NCI-H82 treated with DMSO at 0.1 percent for 48 hours (cell line): Measurements from ENCODE around the gene LRRC10B.
A peak's percentile ranks its signal among the peaks of the same experiment; 100 is the strongest.

Experiments used
- DNase-seq: peaks from one replicate; lab custom pipeline; 2025; ENCODE audit not compliant: unreplicated experiment; lab: John Stamatoyannopoulos, UW

LRRC10B gene

DNA sequence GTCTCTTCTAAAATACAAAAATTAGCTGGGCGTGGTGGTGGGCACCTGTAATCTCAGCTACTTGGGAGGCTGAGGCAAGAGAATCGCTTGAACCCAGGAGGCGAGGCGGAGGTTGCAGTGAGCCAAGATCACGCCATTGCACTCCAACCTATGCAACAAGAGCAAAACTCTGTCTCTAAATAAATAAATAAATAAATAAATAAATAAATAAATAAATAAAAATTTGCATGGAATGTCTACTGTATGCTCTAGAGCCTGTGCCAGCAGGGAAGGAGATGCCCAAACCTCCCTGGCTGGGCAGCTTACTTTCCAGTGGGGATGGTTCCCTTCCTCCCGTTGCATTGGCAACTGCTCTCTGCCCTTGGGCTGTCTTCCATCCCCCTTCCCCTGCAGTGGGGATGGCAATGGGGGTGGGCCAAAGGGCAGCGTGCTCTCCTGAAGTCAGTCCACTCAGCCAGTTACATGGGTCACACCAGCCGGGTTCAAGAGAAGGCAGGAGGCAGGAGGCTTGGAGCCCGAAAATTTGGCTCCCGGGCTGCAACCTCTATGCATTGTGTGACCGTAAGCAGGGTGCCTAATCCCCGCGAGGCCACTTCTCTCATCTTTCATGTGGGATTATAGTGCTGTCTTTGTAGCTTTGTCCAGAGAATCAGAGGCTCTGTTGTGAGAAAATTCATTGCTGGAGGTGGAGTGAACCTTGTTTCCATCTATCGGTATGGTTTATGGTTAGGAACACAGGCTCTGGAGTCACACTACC lies 1.4 kb upstream of the LRRC10B start:
- DNase-seq, result no peak

DNA sequence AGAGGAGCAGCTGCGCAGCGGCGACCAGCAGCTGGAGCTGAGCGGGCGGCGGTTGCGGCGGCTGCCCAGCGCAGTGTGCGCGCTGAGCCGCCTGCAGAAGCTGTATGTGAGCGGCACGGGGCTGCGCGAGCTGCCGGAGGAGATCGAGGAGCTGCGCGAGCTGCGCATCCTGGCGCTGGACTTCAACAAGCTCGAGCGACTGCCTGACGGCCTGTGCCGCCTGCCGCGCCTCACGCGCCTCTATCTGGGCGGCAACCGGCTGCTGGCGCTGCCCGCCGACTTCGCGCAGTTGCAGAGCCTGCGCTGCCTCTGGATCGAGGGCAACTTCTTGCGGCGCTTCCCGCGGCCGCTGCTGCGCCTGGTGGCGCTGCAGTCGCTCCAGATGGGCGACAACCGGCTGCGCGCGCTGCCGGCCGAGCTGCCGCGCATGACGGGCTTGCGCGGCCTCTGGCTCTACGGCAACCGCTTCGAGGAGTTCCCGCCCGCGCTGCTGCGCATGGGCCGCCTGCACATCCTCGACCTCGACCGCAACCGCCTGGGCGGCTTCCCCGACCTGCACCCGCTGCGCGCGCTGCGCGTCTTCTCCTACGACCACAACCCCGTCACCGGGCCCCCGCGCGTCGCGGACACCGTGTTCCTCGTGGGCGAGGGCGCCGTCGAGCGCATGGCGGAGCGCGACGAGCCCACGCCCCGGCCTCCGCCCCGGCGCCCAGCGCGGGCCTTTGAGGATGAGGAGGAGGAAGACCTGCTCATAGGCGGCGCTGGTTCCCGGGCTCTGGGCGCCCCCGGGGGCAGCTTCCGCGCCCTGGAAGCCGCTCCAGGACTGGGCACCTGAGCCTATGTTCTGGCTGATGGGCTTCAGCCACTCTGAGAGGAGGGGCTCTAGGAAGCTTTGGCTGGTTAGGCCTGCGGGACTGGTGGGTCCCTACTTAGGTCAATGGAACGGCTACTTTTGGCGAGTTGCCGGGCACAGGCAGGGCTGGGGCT lies 787 bp downstream of the LRRC10B start:
- DNase-seq, result peak; percentile 27

DNA sequence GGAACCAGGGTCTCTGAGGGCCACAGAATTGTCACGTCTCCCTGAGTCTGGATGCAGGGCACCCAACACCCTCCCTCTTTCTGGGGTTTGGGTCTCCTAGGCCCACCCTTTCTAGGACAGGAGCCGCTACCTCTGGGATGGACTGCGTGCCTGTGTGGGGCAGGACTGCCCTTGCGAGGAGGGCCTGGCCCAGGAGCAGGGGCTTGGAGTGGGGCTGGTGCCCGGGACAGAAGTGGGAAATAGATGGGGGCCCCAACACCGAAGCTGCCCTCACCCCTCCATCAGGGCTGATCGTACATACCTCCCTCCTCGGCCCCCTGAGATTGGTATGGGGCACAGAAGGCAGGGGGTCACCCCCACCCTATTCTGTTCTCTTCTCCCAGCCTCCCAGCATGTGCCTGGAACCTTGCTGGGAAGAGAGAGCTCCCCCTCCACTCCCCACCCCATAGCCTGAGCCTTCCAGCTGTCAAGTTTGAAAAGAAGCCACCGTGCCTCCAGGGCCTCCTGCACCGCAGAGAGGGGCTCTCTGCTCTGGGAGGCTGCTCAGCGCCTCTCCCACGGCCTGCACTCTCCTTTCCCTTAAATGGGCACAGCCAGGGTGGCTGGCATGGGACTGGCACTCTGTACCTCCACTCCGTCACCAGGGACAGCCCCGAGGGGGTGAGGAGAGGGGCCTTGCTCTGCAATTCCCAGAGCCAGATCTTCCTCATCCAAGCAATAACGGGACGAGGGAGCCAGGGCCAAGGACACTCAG lies 1.8 kb downstream of the LRRC10B start:
- no peak for DNase-seq

DNA sequence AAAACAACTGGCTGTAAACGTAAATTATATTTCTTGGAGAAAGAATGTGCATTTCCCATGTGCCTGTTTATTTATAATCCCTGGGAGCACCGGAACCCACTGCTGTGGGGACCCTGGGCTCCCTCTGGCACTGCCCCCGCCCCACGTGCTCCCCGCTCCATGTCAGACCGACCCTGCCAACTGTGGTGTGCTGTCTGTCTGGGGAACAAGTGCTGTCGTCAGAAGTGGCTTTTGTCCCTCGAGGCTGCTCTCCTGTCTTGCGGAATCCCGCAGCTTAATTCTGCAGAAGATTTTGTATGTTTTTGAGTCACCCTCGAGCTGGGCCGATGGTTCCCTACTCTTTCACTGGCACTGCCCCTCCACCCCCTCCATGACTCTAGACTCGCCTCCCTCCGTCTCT lies 2.4 kb downstream of the LRRC10B start:
- DNase-seq, result no peak

DNA sequence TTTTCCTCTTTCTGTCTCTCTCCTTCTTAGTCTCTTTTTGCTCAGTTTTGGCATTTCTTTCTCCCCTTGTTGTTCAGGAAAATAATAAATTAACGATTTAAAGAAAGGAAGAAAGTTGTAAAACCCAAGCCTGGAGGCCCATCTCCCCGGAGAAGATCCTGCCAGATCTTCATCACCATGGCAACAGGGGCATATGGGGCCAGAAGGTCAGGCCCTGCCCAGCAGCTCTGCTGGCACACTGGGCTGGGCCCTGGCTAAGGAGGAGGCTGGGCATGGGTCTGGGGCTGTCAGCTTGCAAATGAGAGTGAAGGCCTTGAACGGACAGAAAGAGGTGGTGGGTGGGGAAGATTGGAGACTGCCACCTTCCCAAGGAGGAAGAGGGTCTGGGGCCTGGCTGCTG lies 2.8 kb downstream of the LRRC10B start:
- DNase-seq, result no peak

DNA sequence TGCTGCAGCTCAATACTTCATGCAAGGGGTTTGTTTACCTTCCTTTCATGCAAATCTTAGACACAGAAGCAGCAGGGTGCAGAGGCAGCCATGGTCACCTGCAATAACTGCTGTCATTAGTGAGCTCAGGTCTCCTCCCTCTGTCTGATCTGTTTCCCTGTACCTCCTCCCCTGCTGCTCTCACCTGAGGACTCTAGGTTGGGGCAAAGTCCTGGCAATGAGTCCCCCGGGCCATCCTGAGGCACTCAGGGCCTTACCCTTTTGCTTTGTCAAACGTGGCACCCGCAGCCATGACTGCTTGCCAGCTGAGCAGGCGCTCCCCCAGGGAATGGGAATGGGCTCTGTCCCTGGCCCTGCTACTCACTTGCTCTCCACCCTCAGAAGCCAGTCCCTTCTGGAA lies 3.9 kb downstream of the LRRC10B start:
- no peak for DNase-seq

DNA sequence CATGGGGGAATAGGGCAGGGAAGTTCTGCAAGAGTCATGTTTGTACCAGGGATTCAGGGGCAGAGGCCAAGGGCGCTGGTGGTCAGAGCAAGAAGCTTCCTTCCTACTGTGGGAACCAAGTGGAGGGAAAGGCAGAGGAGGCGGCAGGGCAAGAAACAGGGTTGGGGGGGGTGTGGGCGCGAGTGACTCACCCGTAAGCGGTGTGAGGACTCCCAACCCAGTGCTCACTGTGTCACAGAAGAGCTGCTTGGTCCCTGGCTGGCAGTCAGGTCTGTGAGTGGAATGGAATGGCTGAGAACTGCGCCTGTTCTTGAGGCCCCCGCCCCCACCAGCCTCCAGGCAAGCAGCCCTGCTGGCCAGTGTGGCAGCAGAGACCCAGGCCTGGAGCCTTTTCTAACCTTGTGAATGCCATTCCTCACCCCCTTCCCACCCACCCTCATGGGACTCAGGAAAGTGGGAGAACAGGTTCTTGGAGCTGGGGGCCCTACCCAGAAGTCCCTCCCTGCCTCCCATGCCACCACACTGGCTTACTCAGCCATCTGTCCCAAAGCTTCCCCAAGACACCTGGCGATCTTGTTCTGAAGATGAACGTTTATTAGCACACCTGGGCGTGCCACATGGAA lies 4.7 kb downstream of the LRRC10B start:
- DNase-seq, result no peak

DNA sequence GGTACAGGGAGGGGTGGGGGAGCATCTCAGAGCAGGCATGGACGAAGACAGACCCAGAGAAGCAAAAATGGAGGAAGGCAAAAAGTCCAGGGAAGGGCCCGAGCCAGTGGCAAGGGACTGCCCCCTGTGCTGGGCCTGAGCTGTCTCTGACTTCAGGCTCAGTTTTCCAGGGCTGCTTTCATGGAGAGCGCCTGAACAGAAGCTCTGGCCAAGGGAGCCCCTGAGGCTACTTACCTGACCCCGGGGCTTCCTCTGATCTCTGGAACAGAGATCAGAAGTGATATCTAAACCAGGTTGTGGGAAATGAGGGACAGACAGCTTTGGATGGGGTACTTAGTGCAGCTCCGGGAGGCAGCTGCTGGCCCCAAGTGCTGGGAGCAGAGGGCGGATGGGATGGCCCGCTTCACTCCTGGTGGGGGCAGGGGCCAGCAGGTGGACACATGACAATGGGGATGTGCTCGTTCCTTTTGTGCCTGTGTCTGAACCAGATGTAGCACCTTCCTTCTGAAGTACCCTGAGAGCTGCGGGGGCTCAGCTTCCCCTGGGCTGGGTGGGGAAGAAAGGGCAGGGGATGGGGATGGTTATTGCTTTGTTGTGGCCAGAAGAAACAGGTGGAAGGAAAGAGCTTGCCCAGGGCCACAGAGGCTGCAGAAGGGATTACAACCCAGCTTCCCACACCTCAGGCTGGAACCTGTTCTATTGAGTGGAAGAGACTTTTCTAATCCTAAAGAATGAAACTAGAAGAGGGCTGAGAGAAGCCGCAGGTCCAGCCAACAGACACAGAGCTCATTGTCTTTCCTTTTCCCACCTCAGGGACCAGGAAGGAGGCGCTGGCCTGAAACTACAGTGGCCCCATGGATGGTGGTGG lies 5.7 kb downstream of the LRRC10B start:
- no peak for DNase-seq

DNA sequence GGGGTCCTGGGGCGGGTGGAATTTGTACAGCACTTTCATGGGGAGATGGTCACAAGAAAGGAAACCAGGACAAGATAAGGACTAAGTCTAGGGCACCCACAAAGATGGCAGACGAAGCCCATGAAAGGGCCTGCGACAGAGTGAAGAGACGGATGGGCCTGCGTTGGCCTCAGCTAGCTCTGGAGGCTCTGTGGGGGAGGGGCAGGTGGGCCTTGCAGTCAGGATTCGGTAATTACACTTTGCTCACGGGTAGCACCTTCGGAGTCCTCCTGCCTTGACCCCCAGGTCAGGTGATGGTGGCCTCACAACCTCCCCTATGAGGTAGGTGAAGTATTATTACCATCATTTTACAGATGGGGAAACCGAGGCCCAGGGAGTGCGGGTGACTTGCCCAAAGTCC lies 7.1 kb downstream of the LRRC10B start:
- DNase-seq, result no peak

DNA sequence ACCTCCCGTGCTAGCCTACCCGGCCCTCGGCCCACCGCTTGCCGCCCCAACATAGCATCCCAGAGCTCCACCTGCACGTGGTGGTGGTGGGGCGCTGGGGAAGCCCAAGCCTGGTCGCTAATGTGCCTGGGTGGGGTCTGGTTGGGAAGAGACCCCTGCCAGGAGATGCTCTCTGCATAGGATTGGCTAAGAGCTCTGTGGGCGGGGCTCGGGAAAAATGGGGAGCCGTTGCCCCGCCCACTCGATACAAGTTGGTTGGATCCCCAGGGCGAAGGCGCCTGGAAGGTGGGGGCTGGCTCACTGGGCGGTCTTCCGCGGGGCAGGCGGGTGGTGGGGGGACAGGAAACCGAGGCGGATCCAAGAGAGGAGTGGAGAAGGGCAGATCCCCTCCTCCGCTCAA lies 7.6 kb downstream of the LRRC10B start:
- DNase-seq, result no peak

DNA sequence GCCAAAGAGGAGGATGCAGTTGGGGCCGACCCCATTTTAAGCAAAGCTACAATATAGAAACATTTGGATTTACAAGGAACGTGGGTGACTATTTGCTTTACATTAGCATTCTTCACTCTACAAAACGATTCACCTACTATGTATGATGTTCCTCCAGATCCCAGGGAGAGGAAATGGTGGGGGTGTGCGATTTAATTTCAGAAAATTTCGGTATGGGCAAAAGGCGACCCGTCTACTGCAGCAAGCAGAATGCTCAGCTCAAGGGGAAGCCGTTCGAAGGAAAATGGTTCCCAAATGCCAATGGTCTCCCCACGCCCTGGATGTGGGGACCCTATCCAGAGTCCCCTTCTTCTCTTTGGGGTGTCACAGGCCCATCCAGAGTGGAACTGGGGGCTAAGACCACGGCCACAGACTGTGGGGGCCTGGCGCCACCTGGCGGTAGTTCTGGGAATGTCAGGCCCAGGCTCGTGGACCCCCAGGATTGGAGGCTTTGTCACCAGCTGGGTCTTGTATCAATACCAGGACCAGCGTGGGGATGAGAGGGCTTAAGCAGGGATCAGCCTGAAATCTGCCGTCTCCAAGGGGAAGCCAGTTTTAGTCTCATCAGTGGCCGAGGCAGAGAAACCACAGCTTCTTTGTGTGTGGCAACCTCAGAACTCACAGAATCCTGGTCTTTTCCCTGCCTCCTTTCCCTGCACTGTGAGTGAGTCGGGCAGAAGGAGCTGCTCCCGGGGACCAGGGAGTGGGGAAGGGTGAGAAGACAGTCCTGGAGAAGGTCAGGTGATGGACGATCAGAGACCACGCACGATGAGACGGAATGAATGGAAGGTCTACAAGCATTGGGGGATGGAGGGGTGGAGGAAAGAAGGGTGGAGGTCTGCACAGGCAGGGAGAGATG lies 8.4 kb downstream of the LRRC10B start:
- peak; percentile 58 for DNase-seq

DNA sequence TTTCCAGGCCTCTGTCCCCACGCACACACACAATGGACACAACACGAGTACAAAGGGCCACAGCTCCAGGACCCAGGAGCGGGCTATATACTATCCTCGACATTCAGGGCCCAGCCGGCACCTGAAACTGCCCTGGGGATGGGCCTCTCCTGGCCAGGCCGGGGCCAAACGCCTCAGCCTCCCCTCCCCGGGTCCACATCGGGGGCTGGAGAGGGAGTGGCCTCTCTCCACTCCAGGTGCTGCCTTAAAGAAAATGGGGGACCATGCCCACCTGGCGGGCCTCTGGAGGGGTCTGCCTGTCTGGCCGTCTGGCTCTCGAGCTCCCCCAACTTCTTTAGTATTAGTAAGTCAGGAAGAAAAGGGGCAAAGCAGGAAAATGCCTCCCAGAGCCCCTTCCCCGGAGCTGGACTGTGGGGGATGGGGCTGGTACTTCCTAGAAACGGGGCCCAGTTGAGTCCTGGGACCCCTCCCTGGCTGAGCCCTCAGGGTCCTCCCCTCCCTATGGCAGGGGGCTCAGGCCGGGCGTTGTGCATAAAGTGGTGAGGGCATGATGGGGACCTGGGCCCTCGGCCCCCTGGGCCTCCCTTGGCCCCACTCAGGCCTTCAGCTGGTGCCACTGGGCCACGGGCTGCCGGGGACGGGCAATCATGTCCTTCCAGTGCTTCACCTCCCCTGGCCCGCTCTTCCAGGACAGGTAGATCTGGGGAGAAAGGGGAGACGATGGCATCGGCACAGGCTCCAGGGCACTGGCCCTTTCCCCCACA lies 9.7 kb downstream of the LRRC10B start:
- no peak for DNase-seq

DNA sequence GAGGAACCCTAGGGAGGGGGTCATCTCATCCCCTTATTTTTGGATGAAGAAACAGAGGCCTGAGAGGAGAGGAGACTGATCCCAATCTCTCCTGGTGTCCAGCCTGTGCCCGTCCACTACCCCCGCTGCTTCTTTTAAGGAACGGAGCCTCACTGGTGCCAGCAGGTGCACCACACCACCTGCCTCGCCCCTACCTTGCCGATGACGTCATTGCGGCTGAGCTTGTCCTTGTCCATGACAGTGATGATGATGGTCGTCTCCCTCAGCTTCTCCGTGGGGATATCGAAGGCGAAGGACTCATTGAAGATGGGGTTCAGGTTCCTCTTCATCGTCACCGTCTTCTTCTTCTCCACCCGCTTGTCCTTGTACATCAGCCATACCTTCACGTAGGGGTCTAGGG lies 14.3 kb downstream of the LRRC10B start:
- no peak for DNase-seq

DNA sequence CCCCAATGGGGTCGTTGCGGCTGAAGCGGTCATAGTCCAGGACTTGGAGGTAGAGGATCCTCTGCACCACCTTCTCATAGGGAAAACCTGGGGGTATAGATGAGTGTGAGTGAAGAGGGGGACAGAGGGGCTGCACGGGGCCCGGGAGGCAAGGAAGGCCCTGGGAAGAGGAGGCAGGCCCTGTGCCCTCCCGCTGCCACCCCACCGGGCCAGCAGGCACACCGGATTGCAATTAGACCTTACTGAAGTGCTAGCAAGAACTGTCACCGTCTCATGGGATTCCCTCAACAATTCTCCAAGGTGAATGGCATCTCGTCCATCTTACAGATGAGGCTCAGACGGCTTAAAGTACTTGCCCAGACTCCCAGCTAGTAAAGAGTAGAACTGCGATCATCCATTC lies 15.9 kb downstream of the LRRC10B start:
- no peak for DNase-seq

DNA sequence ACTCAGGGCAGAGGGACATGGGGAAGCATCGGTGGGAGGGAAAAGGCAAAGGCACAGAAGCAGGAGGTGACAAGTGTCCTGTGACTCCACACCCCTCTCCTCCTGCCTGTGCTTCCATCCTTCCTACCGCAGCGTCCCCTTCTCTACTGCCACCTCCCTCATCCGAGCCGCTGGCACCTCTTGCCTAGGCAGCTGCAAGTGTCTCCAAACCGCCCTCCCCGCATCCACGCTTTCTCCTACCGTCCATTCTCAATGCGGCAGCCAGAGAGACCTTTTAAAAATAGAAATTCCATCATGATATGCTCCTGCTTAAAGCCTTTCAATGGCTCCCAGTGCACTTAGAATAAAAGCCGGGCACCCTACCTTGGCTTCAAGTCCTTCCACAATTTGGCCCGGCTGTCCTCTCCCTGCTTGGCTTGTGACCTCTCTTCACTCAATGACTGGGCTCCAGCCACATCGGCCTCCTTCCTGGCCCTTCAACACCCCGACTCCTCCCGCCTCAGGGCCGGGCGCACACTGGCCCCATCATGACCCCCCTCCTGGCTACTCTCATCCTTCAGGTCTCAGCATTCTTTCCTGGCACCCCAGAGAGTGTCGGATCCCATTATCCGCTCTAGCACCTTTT lies 16.5 kb downstream of the LRRC10B start:
- no peak for DNase-seq

DNA sequence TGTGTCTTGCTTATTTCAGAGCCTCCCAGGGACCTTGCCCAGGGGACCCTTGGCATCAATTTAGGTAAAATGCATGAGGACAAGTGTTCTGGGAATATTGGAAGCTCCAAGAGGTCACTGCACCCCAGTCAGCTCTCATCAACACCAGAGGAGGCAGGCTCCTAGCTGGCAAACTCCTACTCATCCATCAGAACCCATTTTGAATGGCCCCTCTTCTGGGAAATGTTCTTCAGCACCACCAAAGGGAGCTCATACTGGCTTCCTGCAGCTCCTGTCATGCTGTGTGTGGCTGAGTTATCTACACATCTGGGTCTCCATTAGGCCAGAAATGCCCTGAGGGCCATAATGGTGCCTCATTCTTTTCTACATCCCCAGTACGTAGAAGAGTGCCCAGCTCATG lies 17.7 kb downstream of the LRRC10B start:
- no peak for DNase-seq

DNA sequence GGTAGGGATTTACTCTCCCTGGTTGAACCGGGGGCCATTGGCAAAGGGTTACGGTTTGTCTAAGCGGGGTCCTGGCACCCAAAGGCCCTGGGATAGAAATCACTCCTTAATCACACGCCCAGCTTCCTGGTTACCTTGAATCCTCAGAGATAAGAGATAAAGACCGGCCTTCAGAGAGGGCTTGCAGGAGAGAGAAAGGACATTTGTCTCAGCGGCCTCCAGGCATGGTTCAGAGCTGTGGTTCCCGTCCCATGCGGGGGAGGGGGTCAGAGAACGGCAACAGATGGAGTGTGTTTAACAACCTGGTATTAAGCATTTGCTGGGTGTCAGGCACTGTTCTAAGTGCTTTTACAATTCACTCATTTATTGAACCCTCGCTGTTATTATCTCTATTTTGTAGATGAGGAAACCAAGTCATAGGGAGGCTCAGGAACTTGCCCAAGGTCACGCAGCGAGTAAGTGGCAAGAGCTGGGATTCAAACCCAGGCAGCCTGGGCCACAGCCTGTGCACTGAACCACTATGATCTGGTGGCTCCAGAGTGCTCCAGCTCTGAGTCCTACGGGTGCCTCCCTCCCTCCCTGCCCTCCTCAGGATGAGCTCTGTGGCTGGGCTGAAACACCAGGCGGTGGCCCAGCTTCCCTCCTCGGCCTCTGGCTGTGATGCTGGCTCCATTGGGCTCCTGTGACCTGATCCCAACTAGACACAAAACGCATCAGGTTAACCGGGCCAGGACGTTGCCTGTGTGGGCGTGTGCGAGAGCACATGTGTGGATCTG lies 18.6 kb downstream of the LRRC10B start:
- peak; percentile 19 for DNase-seq
